HG03066 (cell line): Measurements from ENCODE around the gene ADCY1.
"Not testable (repeated sequence)": the region's sequence is repeated elsewhere in the genome, so short reads cannot be mapped to it uniquely, and the experiment has no call there.

Experiments used
- ATAC-seq: cut with Tn5 transposase; IDR thresholded peaks from one replicate; pipeline ENCODE4 v1.9.1; 2021; ENCODE audit warnings: low read depth; ENCODE audit not compliant: unreplicated experiment

Gene ADCY1

GRCh38 chr7:45725231-45725630, 151.1 kb downstream of the ADCY1 start:
- ATAC-seq, result not testable (repeated sequence)

GRCh38 chr7:45726883-45727282, 152.7 kb downstream of the ADCY1 start:
- ATAC-seq, result no peak

- ATAC-seq, result not testable (repeated sequence)
Measured at GRCh38 chr7:45731692-45732443, 157.7 kb downstream of the ADCY1 start.

- not testable (repeated sequence) for ATAC-seq
Measured at GRCh38 chr7:45738920-45739319, 164.8 kb downstream of the ADCY1 start.

- ATAC-seq, result not testable (repeated sequence)
Measured at GRCh38 chr7:45740573-45740972, 166.4 kb downstream of the ADCY1 start.

GRCh38 chr7:45748976-45749375, 174.8 kb downstream of the ADCY1 start:
- not testable (repeated sequence) for ATAC-seq

- ATAC-seq, result not testable (repeated sequence)
Measured at GRCh38 chr7:45751352-45751751, 177.2 kb downstream of the ADCY1 start.

GRCh38 chr7:45756333-45756732, 182.2 kb downstream of the ADCY1 start:
- not testable (repeated sequence) for ATAC-seq

- not testable (repeated sequence) for ATAC-seq
Measured at GRCh38 chr7:45756757-45757156, 182.6 kb downstream of the ADCY1 start.

- not testable (repeated sequence) for ATAC-seq
Measured at GRCh38 chr7:45759464-45759863, 185.3 kb downstream of the ADCY1 start.

GRCh38 chr7:45761545-45762205, 187.5 kb downstream of the ADCY1 start:
- ATAC-seq, result not testable (repeated sequence)

- not testable (repeated sequence) for ATAC-seq
Measured at GRCh38 chr7:45762225-45762994, 188.2 kb downstream of the ADCY1 start.

- ATAC-seq, result peak; percentile 100
Measured at GRCh38 chr7:45768516-45769394, 194.6 kb downstream of the ADCY1 start.

GRCh38 chr7:45769626-45770025, 195.5 kb downstream of the ADCY1 start:
- ATAC-seq, result not testable (repeated sequence)
